ENCODE data around the gene CCDC69. TPM values are rescaled to one million over a fixed set of nuclear protein-coding genes. Genes with fewer than 3 reads are reported as not detected.

Gene CCDC69
- total RNA-seq, 1 experiment from 2014 or later: 241 TPM

GRCh38 chr5:151222790-151223446 lies 974 bp downstream of the CCDC69 start:
- H3K9ac ChIP-seq (ENCODE audit: low read length): peak overlapping the region; percentile 98
- H3K9me3 ChIP-seq (ENCODE audit: low read length): no peaks in the 10 kb centered on the region
- H2AFZ ChIP-seq (ENCODE audit: low read length): no peak overlapping the region
- peak; percentile 96 for DNase-seq
- no peaks in the 10 kb centered on the region for H4K20me1 ChIP-seq (ENCODE audit: insufficient read depth, low read depth, low read length)
- peak overlapping the region; percentile 86 for H3K4me3 ChIP-seq (ENCODE audit: low read length)
- H3K4me1 ChIP-seq (ENCODE audit: low read length): peaks cover 81% of the 10 kb centered on the region
- no peaks in the 10 kb centered on the region for H3K27me3 ChIP-seq (ENCODE audit: low read length)
- peaks cover 8% of the 10 kb centered on the region; the same call in 1 of the 2 replicates for H3K36me3 ChIP-seq (ENCODE audit: insufficient read depth, low read length)
- peak overlapping the region; percentile 100 for H3K27ac ChIP-seq (ENCODE audit: low read length)
- peaks cover 55% of the 10 kb centered on the region for H3K79me2 ChIP-seq (ENCODE audit: low read length)
- H3K9me2 ChIP-seq (replicated peaks; ENCODE audit: insufficient read depth, low read length): no peaks in the 10 kb centered on the region
- peak overlapping the region; percentile 76 for H3K4me2 ChIP-seq (ENCODE audit: low read depth, low read length, poor library complexity, severe bottlenecking)

DNA sequence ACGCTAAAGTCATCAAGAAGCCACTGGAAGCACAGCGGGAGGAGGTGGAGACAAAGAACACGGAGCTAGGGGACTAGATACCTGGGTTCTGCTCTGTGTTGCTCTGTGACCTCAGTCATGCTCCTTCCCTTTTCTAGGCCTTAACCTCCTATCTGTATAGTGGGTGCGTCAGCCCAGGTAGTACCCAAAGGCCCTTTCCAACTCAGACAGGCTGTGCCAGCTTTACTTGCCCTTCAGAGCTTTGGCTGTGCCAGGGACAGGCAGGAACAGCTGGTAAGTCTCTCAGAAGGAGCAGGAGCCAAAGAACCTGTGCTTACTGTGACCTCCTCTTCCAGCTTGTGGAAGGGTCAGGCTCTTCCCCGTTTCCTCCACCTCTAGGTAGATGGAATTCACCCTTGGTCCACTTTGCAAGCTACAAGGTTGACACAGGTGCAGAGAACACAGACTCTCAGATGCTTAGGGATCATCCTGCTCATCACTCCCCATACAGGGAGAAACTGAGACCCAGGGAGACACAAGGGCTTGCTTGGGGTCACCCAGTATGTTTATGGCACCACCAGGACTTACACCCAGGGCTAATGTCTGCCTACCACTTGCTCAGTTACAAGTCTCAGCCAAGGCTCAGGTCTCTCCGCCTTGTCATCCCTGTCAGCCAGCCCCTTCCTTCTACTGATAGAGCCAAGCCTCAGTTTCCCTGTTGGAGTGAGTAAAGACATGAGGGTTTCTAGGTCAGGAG lies 1.7 kb downstream of the CCDC69 start:
- peaks cover 84% of the 10 kb centered on the region for H3K4me1 ChIP-seq (ENCODE audit: low read length)
- peak overlapping the region; percentile 86 for H3K4me3 ChIP-seq (ENCODE audit: low read length)
- no peak overlapping the region for H2AFZ ChIP-seq (ENCODE audit: low read length)
- peak; percentile 65 for DNase-seq
- H3K9ac ChIP-seq (ENCODE audit: low read length): peak overlapping the region; percentile 98
- H3K9me2 ChIP-seq (replicated peaks; ENCODE audit: insufficient read depth, low read length): no peaks in the 10 kb centered on the region
- no peaks in the 10 kb centered on the region for H3K27me3 ChIP-seq (ENCODE audit: low read length)
- H3K4me2 ChIP-seq (ENCODE audit: low read depth, low read length, poor library complexity, severe bottlenecking): peak overlapping the region; percentile 76
- peaks cover 8% of the 10 kb centered on the region; the same call in 1 of the 2 replicates for H3K36me3 ChIP-seq (ENCODE audit: insufficient read depth, low read length)
- H3K9me3 ChIP-seq (ENCODE audit: low read length): no peaks in the 10 kb centered on the region
- H3K79me2 ChIP-seq (ENCODE audit: low read length): peaks cover 62% of the 10 kb centered on the region
- H3K27ac ChIP-seq (ENCODE audit: low read length): peak overlapping the region; percentile 100
- H4K20me1 ChIP-seq (ENCODE audit: insufficient read depth, low read depth, low read length): no peaks in the 10 kb centered on the region

DNA sequence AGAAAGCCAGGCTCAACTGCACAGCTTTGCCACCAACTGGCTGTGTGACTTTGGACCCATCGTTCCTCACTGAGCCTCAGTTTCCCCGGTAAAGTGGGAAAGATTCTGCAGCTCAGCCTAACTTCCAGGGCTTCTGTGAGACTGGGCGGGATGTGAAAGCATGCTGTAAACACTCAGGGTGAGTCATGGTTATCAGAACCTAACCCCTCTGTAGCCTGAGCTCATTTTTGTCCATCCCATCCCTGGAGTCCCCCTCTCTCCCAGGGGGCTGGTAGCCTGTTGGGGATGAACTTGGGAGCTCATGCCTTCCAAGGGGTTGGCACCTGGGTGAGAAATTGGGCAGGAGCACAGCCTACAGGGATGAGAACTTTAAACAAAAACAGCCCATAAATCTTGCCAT lies 2.3 kb downstream of the CCDC69 start:
- Histone ChIP-seq H3K9me2 (replicated peaks; ENCODE audit: insufficient read depth, low read length) (no peaks in the 10 kb centered on the region), H3K9me3 (ENCODE audit: low read length) (no peaks in the 10 kb centered on the region), H3K27ac (ENCODE audit: low read length) (peak overlapping the region; percentile 100), H3K36me3 (ENCODE audit: insufficient read depth, low read length) (peaks cover 8% of the 10 kb centered on the region; the same call in 1 of the 2 replicates), H3K4me3 (ENCODE audit: low read length) (peak overlapping the region; percentile 86), H4K20me1 (ENCODE audit: insufficient read depth, low read depth, low read length) (no peaks in the 10 kb centered on the region), H3K4me2 (ENCODE audit: low read depth, low read length, poor library complexity, severe bottlenecking) (peak overlapping the region; percentile 76), H2AFZ (ENCODE audit: low read length) (no peak overlapping the region), H3K9ac (ENCODE audit: low read length) (peak overlapping the region; percentile 98), H3K4me1 (ENCODE audit: low read length) (peaks cover 91% of the 10 kb centered on the region), H3K27me3 (ENCODE audit: low read length) (no peaks in the 10 kb centered on the region), H3K79me2 (ENCODE audit: low read length) (peaks cover 66% of the 10 kb centered on the region)
- no peak for DNase-seq

- peak; percentile 71 for DNase-seq
- no peaks in the 10 kb centered on the region for H3K9me2 ChIP-seq (replicated peaks; ENCODE audit: insufficient read depth, low read length)
- H3K36me3 ChIP-seq (ENCODE audit: insufficient read depth, low read length): peaks cover 8% of the 10 kb centered on the region; the same call in 1 of the 2 replicates
- no peak overlapping the region for H2AFZ ChIP-seq (ENCODE audit: low read length)
- H3K4me3 ChIP-seq (ENCODE audit: low read length): peak overlapping the region; percentile 86; the same call in 1 of the 2 replicates
- H3K79me2 ChIP-seq (ENCODE audit: low read length): peaks cover 67% of the 10 kb centered on the region
- no peaks in the 10 kb centered on the region for H3K9me3 ChIP-seq (ENCODE audit: low read length)
- peak overlapping the region; percentile 100 for H3K27ac ChIP-seq (ENCODE audit: low read length)
- no peaks in the 10 kb centered on the region for H3K27me3 ChIP-seq (ENCODE audit: low read length)
- H3K4me2 ChIP-seq (ENCODE audit: low read depth, low read length, poor library complexity, severe bottlenecking): peak overlapping the region; percentile 76
- peak overlapping the region; percentile 98 for H3K9ac ChIP-seq (ENCODE audit: low read length)
- no peaks in the 10 kb centered on the region for H4K20me1 ChIP-seq (ENCODE audit: insufficient read depth, low read depth, low read length)
- peaks cover 97% of the 10 kb centered on the region for H3K4me1 ChIP-seq (ENCODE audit: low read length)
Measured at GRCh38 chr5:151219789-151220188, 4.1 kb downstream of the CCDC69 start.

DNA sequence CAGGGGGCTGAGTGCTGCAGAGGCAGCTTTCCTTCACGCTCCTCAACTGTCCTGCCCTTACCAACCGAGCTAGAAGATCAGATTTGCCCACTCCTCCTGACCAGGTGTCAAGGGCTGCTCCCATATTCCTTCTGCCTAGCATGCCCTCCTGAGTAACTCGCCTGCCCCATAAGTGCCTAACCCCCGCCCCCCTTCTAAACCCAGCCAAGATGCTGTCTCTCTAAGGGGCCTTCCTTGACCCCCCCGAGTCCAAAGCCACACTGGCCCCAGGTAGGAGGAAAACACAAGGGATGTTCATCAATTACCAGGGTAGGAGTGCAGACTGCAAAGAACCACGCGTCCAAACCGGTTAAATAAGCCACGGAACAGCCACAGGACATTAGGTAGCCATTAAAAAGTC lies 4.8 kb downstream of the CCDC69 start:
- H3K27me3 ChIP-seq (ENCODE audit: low read length): no peaks in the 10 kb centered on the region
- H2AFZ ChIP-seq (ENCODE audit: low read length): no peak overlapping the region
- no peaks in the 10 kb centered on the region for H3K9me2 ChIP-seq (replicated peaks; ENCODE audit: insufficient read depth, low read length)
- no peak for DNase-seq
- H4K20me1 ChIP-seq (ENCODE audit: insufficient read depth, low read depth, low read length): no peaks in the 10 kb centered on the region
- peak overlapping the region; percentile 86; the same call in 1 of the 2 replicates for H3K4me3 ChIP-seq (ENCODE audit: low read length)
- H3K4me2 ChIP-seq (ENCODE audit: low read depth, low read length, poor library complexity, severe bottlenecking): peak overlapping the region; percentile 76
- peaks cover 67% of the 10 kb centered on the region for H3K79me2 ChIP-seq (ENCODE audit: low read length)
- peak overlapping the region; percentile 98 for H3K9ac ChIP-seq (ENCODE audit: low read length)
- H3K27ac ChIP-seq (ENCODE audit: low read length): peak overlapping the region; percentile 100
- peaks cover 97% of the 10 kb centered on the region for H3K4me1 ChIP-seq (ENCODE audit: low read length)
- no peaks in the 10 kb centered on the region for H3K9me3 ChIP-seq (ENCODE audit: low read length)
- H3K36me3 ChIP-seq (ENCODE audit: insufficient read depth, low read length): peaks cover 8% of the 10 kb centered on the region; the same call in 1 of the 2 replicates

- H3K4me2 ChIP-seq (ENCODE audit: low read depth, low read length, poor library complexity, severe bottlenecking): peak overlapping the region; percentile 76
- H3K79me2 ChIP-seq (ENCODE audit: low read length): peaks cover 65% of the 10 kb centered on the region
- H3K9me2 ChIP-seq (replicated peaks; ENCODE audit: insufficient read depth, low read length): no peaks in the 10 kb centered on the region
- H3K4me3 ChIP-seq (ENCODE audit: low read length): peak overlapping the region; percentile 86; the same call in 1 of the 2 replicates
- H3K36me3 ChIP-seq (ENCODE audit: insufficient read depth, low read length): peaks cover 8% of the 10 kb centered on the region; the same call in 1 of the 2 replicates
- H4K20me1 ChIP-seq (ENCODE audit: insufficient read depth, low read depth, low read length): no peaks in the 10 kb centered on the region
- H3K4me1 ChIP-seq (ENCODE audit: low read length): peaks cover 100% of the 10 kb centered on the region
- H3K27ac ChIP-seq (ENCODE audit: low read length): peak overlapping the region; percentile 100
- H3K9me3 ChIP-seq (ENCODE audit: low read length): no peaks in the 10 kb centered on the region
- H3K27me3 ChIP-seq (ENCODE audit: low read length): no peaks in the 10 kb centered on the region
- H2AFZ ChIP-seq (ENCODE audit: low read length): no peak overlapping the region
- no peak for DNase-seq
- peak overlapping the region; percentile 98 for H3K9ac ChIP-seq (ENCODE audit: low read length)
Measured at GRCh38 chr5:151218177-151218576, 5.7 kb downstream of the CCDC69 start.

- no peak overlapping the region for H3K4me3 ChIP-seq (ENCODE audit: low read length)
- peaks cover 66% of the 10 kb centered on the region for H3K79me2 ChIP-seq (ENCODE audit: low read length)
- peaks cover 100% of the 10 kb centered on the region for H3K4me1 ChIP-seq (ENCODE audit: low read length)
- peak overlapping the region; percentile 53 for H3K9ac ChIP-seq (ENCODE audit: low read length)
- no peaks in the 10 kb centered on the region for H3K9me2 ChIP-seq (replicated peaks; ENCODE audit: insufficient read depth, low read length)
- H2AFZ ChIP-seq (ENCODE audit: low read length): no peak overlapping the region
- H3K9me3 ChIP-seq (ENCODE audit: low read length): no peaks in the 10 kb centered on the region
- no peaks in the 10 kb centered on the region for H4K20me1 ChIP-seq (ENCODE audit: insufficient read depth, low read depth, low read length)
- peak overlapping the region; percentile 83 for H3K4me2 ChIP-seq (ENCODE audit: low read depth, low read length, poor library complexity, severe bottlenecking)
- H3K27me3 ChIP-seq (ENCODE audit: low read length): no peaks in the 10 kb centered on the region
- peaks cover 12% of the 10 kb centered on the region; the same call in 1 of the 2 replicates for H3K36me3 ChIP-seq (ENCODE audit: insufficient read depth, low read length)
- no peak for DNase-seq
- peak overlapping the region; percentile 100 for H3K27ac ChIP-seq (ENCODE audit: low read length)
Measured at GRCh38 chr5:151216781-151217180, 7.1 kb downstream of the CCDC69 start.

DNA sequence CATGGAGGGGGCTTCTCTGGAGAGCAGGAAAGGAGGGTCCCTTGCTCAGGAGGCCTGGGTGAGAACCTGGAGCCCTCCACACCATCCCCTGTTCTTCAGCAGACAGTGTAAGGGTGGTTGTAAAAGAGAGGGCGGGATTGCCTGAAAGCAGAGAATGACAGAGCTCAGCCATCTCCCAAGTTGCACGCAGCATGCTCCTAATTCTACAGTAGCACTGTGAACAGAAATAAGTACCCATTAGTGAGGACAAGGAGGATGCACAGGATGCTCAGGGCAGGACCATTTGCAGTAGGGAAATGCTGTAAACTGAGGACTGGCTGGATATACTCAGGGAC lies 8.4 kb downstream of the CCDC69 start:
- Histone ChIP-seq H3K4me1 (ENCODE audit: low read length) (peaks cover 100% of the 10 kb centered on the region), H3K9ac (ENCODE audit: low read length) (peak overlapping the region; percentile 90), H3K79me2 (ENCODE audit: low read length) (peaks cover 65% of the 10 kb centered on the region), H3K4me3 (ENCODE audit: low read length) (peak overlapping the region; percentile 44; the same call in 1 of the 2 replicates), H3K27me3 (ENCODE audit: low read length) (no peaks in the 10 kb centered on the region), H3K4me2 (ENCODE audit: low read depth, low read length, poor library complexity, severe bottlenecking) (peak overlapping the region; percentile 83), H3K9me2 (replicated peaks; ENCODE audit: insufficient read depth, low read length) (no peaks in the 10 kb centered on the region), H2AFZ (ENCODE audit: low read length) (no peak overlapping the region), H3K36me3 (ENCODE audit: insufficient read depth, low read length) (0 out of 2 replicates have a peak, but pooled peaks cover 5% of the 10 kb centered on the region), H3K27ac (ENCODE audit: low read length) (peak overlapping the region; percentile 100), H4K20me1 (ENCODE audit: insufficient read depth, low read depth, low read length) (no peaks in the 10 kb centered on the region), H3K9me3 (ENCODE audit: low read length) (no peaks in the 10 kb centered on the region)
- peak; percentile 66 for DNase-seq

Measured in Karpas-422 (cell line).